Muscle layer of duodenum (tissue), 2 donors: Measurements from ENCODE around the gene MYO16.

Source experiments
- H3K27ac ChIP-seq: one replicate; pipeline ENCODE4 v1.7.0; 2013; ENCODE audit warnings: mild to moderate bottlenecking, low read length
- H3K27me3 ChIP-seq: one replicate; pipeline ENCODE4 v1.7.0; 2013; ENCODE audit warnings: low read depth, mild to moderate bottlenecking, control low read depth, low read length
- H3K36me3 ChIP-seq, 2 donors: one replicate each; pipeline ENCODE4 v1.7.0; 2013; ENCODE audit warnings: low read length in 2 of 2, control low read depth in 1 of 2, mild to moderate bottlenecking in 1 of 2; ENCODE audit not compliant: insufficient read depth in 2 of 2, control insufficient read depth in 1 of 2
- H3K4me1 ChIP-seq, 2 donors: one replicate each; pipeline ENCODE4 v1.7.0; 2013; ENCODE audit warnings: low read length in 2 of 2, mild to moderate bottlenecking in 2 of 2, control low read depth in 1 of 2, moderate library complexity in 1 of 2; ENCODE audit not compliant: insufficient read depth in 2 of 2, control insufficient read depth in 1 of 2
- H3K4me3 ChIP-seq, 2 donors: one replicate each; pipeline ENCODE4 v1.7.0; 2013; ENCODE audit warnings: low read length in 2 of 2, low read depth in 1 of 2, mild to moderate bottlenecking in 1 of 2
- H3K9me3 ChIP-seq, 2 donors: one replicate each; pipeline ENCODE4 v1.7.0; 2013; ENCODE audit warnings: low read length in 2 of 2, control low read depth in 1 of 2, mild to moderate bottlenecking in 1 of 2; ENCODE audit not compliant: control insufficient read depth in 1 of 2
- donor health status: healthy.

MYO16 gene

DNA sequence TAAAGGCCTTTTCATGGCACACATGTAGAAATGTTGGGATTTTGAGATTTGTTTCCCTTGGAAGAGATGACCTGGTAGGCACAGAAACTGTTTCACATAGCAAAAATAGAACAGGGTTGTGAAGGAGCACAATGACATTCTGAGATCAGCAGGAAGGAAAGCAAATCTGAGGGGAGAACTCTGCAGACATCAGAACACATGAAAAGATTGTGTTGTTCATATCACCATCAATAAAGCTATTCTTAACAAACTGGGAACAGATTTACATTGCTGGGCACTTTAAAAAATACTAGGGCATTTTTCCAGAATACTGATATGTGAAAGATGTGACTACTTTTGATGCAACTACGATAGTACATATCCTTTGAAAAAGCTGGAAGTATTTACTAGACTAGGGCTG is 481.7 kb downstream of the MYO16 start:
- Histone ChIP-seq H3K9me3 (no peaks in the 10 kb centered on the region), H3K27ac (no peak overlapping the region), H3K36me3 (no peaks in the 10 kb centered on the region), H3K4me3 (no peak overlapping the region), H3K4me1 (no peaks in the 10 kb centered on the region), H3K27me3 (no peaks in the 10 kb centered on the region)

DNA sequence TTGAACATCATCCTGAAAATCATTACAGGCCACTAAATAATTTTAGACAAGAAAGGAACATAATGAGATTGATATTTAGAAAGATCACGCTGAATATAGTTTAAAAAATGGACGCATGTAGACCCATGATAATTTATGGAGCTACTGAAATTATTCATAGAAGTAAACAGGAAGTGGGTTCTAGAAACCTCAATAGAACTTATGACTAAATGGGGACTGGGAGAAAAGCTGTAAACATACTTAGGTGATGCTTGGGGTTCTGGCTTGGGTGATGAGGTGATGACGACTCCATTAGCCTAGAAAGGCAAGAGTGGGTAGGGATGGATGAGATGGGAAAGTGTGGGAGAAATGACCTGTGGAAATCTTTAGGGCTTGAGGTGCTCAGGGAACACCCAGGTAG is 484.0 kb downstream of the MYO16 start:
- H3K9me3 ChIP-seq: no peaks in the 10 kb centered on the region
- no peaks in the 10 kb centered on the region for H3K4me1 ChIP-seq
- no peaks in the 10 kb centered on the region for H3K36me3 ChIP-seq
- no peak overlapping the region for H3K4me3 ChIP-seq
- no peaks in the 10 kb centered on the region for H3K27me3 ChIP-seq
- no peak overlapping the region for H3K27ac ChIP-seq

GRCh38 chr13:109114162-109114561 is 484.8 kb downstream of the MYO16 start:
- Histone ChIP-seq H3K27ac (no peak overlapping the region), H3K27me3 (no peaks in the 10 kb centered on the region), H3K9me3 (no peaks in the 10 kb centered on the region), H3K36me3 (no peaks in the 10 kb centered on the region), H3K4me1 (no peaks in the 10 kb centered on the region), H3K4me3 (no peak overlapping the region)

GRCh38 chr13:109114991-109115390 is 485.6 kb downstream of the MYO16 start:
- no peak overlapping the region for H3K27ac ChIP-seq
- H3K36me3 ChIP-seq: no peaks in the 10 kb centered on the region
- H3K4me1 ChIP-seq: no peaks in the 10 kb centered on the region
- H3K4me3 ChIP-seq: no peak overlapping the region
- H3K9me3 ChIP-seq: no peaks in the 10 kb centered on the region
- no peaks in the 10 kb centered on the region for H3K27me3 ChIP-seq

DNA sequence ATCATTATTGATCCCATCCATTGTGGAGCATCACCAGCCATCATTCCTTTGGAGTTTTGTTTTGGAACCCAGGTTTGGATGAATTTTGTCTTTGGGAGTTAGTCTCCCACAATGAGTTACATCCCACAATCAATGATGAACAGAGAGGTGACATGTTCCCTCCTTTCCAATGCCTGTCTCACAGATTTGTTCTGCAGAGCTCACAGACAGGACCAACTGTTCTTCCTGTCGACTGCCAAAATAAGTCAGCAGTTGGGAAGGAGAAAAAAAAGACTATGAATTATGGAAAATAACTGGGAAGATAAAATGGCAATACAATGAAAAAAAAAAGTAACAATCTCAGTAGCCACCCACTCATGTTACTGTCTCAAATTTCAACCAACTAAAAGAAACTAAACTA is 489.1 kb downstream of the MYO16 start:
- Histone ChIP-seq H3K27me3 (no peaks in the 10 kb centered on the region), H3K27ac (no peak overlapping the region), H3K4me3 (no peak overlapping the region)

GRCh38 chr13:109119896-109120295 is 490.5 kb downstream of the MYO16 start:
- Histone ChIP-seq H3K4me1 (no peaks in the 10 kb centered on the region), H3K9me3 (no peaks in the 10 kb centered on the region), H3K27ac (no peak overlapping the region), H3K4me3 (no peak overlapping the region), H3K27me3 (no peaks in the 10 kb centered on the region), H3K36me3 (no peaks in the 10 kb centered on the region)

More for the DNA sequence above, 489.1 kb downstream of the MYO16 start:
- Histone ChIP-seq H3K36me3 (no peaks in the 10 kb centered on the region), H3K4me1 (no peaks in the 10 kb centered on the region), H3K9me3 (no peaks in the 10 kb centered on the region)

GRCh38 chr13:109121826-109122225 is 492.4 kb downstream of the MYO16 start:
- no peak overlapping the region for H3K4me3 ChIP-seq
- no peaks in the 10 kb centered on the region for H3K4me1 ChIP-seq
- no peak overlapping the region for H3K27ac ChIP-seq
- H3K36me3 ChIP-seq: no peaks in the 10 kb centered on the region
- H3K9me3 ChIP-seq: no peaks in the 10 kb centered on the region
- H3K27me3 ChIP-seq: no peaks in the 10 kb centered on the region

DNA sequence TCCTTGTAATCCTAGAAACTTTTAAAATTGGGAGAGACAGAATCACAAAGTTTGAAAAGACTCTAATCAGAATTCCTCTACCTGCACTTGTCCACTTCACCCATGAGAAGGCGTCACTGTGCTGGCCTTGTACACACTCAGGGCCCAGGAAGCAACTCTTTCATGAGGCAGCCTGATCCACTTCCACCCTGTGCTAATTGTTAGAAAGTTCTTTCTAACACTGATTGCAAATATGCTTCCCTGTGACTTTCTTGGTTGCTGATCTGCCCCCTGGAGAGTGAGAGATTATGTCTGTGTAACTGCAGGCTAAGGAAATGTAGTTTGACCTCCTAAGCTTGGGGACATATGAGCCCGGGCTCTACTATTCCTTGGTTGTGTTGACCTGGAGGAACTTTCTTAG is 494.6 kb downstream of the MYO16 start:
- H3K9me3 ChIP-seq: no peaks in the 10 kb centered on the region
- H3K27ac ChIP-seq: no peak overlapping the region
- no peak overlapping the region for H3K4me3 ChIP-seq
- H3K36me3 ChIP-seq: no peaks in the 10 kb centered on the region
- no peaks in the 10 kb centered on the region for H3K27me3 ChIP-seq
- no peaks in the 10 kb centered on the region for H3K4me1 ChIP-seq

- Histone ChIP-seq H3K4me3 (no peak overlapping the region), H3K27ac (no peak overlapping the region), H3K4me1 (peaks cover 0 to 5% of the 10 kb centered on the region in 2 donors), H3K9me3 (no peaks in the 10 kb centered on the region), H3K27me3 (no peaks in the 10 kb centered on the region), H3K36me3 (no peaks in the 10 kb centered on the region)
These were observed 496.8 kb downstream of the MYO16 start for GRCh38 chr13:109126178-109126577.

GRCh38 chr13:109126891-109127641 is 497.7 kb downstream of the MYO16 start:
- no peaks in the 10 kb centered on the region for H3K27me3 ChIP-seq
- no peak overlapping the region for H3K4me3 ChIP-seq
- peaks cover 2 to 8% of the 10 kb centered on the region in 2 donors for H3K4me1 ChIP-seq
- no peaks in the 10 kb centered on the region for H3K36me3 ChIP-seq
- no peaks in the 10 kb centered on the region for H3K9me3 ChIP-seq
- H3K27ac ChIP-seq: no peak overlapping the region

DNA sequence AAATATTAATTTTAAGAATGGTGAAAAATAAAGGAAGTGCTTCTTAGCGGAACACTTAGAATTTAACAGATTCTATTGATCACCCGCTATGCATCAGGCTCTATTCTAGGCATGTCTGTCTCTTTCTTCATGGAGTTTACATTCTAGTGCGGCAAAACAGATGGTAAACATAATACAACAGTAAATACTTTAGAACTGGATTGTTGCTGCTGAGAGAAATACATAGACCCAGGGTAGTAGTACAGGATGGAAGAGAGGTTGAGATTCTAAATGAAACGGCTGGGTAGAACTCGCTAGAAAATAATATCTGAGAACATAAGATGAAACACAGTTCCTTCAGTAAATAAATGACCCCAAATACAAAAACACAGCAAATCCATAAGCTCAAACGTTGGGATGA is 498.7 kb downstream of the MYO16 start:
- no peaks in the 10 kb centered on the region for H3K36me3 ChIP-seq
- no peak overlapping the region for H3K27ac ChIP-seq
- peaks cover 5 to 10% of the 10 kb centered on the region in 2 donors for H3K4me1 ChIP-seq
- no peaks in the 10 kb centered on the region for H3K9me3 ChIP-seq
- no peaks in the 10 kb centered on the region for H3K27me3 ChIP-seq
- H3K4me3 ChIP-seq: no peak overlapping the region
